Measurements from ENCODE around the gene ATP11B.

DNA sequence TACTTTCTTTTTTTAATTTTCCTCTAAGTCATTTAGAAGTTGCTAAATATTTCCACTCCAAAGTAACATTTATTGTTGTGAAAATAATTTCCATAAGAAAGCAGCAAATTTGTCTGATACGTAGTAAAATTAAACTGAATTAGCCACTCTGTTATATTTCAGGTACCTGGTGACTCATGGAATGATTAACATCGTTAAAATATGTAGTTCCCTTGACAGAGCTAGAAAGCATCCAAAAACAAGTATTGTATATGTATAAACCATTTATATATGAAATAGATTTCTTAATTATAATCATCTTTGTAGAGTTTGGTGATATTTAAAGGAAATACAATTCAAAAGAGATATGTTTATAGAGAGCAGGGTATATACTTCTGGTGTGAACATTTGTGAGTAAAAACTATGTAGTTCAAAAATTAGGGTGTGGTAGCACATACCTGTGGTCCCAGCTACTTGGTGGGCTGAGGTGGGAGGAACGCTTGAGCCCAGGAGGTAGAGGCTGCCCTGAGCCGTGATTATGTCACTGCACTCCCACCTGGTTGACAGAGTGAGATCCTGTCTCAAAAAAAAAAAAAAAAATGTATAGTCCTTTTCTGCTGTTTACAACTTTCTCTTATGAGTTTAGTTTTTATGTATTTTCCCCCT is 36.6 kb downstream of the ATP11B start:
- TF ChIP-seq CTCF (IDR thresholded peaks at IDR 0.05) (no peak), EP300 (IDR thresholded peaks at IDR 0.05) (no peak), POLR2A (IDR thresholded peaks at IDR 0.05) (no peak)
